Activated CD8-positive, alpha-beta memory T cell treated with anti-CD3 and anti-CD28 coated beads, Interleukin-2, amount 50 U/mL, for 1 hour (primary cell): Measurements from ENCODE around the gene FCRLB.
"Not testable (repeated sequence)": the region's sequence is repeated elsewhere in the genome, so short reads cannot be mapped to it uniquely, and the experiment has no call there.

Source experiments
- DNase-seq: peaks from one replicate; pipeline ENCODE4 v3.0.0-alpha.2; 2020; ENCODE audit errors: extremely low read depth

The FCRLB gene

DNA sequence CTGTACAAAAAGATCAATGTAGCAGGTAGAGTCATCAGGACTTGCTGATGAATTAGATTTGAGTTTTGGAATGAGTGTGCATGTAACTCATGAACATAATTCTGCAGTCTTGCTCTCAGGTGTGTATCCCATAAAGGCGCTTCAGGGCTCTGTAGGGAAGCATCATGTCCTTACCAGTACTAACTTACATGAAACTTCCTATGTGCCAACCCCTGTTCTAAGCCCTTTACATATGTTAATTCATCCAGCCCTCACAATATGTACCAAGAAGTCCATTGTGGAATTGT, 2.1 kb upstream of the FCRLB start:
- DNase-seq = no peak

- DNase-seq = no peak
Observed at GRCh38 chr1:161720422-161720821, 922 bp upstream of the FCRLB start.

- no peak for DNase-seq
Observed at GRCh38 chr1:161721738-161722343, 497 bp downstream of the FCRLB start.

DNA sequence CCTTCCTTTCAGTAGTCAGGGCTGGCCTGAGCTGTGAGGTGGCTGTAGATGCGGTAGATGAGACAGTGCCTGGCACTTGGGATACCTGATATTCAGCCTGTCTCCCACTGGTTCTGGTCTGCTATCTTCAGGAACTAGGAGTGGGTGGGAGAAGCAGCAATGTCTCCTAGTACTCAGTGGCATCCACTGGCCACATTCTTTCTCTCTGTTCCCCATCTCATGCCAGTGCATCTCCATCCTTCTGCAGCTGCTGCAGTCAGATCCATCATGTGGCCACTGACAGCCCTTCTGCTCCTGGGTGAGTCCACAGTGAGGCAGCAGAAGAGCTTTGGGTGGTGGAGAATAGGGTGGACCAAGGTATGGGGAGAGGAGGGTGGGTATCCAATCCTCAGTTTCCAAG, 1.1 kb downstream of the FCRLB start:
- DNase-seq = no peak

GRCh38 chr1:161723459-161724141, 2.3 kb downstream of the FCRLB start:
- no peak for DNase-seq

GRCh38 chr1:161725258-161725907, 4.0 kb downstream of the FCRLB start:
- DNase-seq = not testable (repeated sequence)

- DNase-seq = no peak
Observed at GRCh38 chr1:161725908-161726472, 4.6 kb downstream of the FCRLB start.

DNA sequence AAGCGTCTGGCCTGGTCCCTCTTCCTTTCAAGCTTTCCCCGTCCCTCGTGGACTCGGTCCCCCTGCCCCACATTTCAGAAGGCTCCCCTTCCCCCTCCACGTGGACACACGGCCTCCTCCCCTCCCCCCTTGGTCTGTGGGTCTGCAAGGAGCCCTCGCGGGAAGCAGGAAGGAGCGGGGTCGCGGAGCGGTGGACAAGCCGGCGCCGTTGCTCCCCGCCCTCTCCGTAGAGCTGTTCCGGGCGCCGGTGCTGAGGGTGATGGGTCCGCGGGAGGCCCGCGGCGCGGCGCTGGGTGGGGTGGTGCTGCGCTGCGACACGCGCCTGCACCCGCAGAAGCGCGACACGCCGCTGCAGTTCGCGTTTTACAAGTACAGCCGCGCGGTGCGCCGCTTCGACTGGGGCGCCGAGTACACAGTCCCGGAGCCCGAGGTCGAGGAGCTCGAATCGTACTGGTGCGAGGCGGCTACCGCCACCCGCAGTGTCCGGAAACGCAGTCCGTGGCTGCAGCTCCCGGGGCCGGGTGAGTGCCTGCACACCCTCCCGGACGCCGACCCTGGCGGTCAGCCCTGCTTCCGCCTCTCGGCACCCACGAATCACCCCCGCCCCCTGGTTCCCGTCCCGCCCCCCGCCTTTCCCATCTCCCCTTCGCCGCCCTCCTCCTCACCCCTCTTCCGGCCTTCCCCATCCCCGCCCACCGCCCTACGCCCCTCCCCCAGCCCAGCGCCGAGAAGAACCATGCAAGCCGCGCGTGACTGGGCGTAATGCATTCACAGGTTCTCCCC, 5.3 kb downstream of the FCRLB start:
- DNase-seq = peak; percentile 35

- no peak for DNase-seq
Observed at GRCh38 chr1:161727256-161727924, 6.0 kb downstream of the FCRLB start.

DNA sequence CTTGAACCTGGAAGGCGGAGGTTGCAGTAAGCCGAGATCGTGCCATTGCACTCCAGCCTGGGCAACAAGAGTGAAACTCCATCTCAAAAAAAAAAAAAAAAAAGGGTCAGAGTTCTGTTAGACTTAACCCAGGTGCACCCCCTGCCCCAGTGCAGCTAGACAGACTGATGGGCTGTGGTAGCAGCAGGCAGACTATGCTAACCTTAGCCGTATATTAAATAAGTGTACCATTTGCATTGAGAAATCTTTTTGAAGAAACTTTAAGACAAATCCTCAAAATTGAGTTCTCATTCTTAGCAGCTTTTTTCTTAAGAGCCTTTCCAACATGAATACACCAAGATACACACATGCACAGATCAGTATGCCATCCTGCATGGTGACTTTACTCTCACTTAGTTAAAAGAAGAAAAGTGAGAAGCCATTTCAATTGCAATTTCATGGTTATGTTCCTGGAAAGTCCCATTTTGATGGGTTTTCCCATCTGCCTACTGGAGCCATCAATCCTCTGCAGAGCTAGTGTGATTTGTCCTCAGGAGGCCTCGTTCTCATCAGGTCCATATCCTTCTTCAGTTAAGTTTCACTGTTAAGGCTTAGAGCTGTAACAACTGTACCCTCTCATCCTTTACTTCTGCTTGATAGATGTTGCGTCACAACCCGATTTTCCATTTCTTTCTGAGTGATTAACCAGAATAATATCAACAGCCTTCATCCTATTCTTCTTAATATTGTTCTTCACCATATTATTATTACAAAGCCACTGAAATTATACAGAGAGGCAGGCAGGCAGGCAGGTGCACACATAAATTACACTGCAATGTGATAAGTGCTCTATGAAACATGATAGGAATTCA, 7.3 kb downstream of the FCRLB start:
- no peak for DNase-seq

DNA sequence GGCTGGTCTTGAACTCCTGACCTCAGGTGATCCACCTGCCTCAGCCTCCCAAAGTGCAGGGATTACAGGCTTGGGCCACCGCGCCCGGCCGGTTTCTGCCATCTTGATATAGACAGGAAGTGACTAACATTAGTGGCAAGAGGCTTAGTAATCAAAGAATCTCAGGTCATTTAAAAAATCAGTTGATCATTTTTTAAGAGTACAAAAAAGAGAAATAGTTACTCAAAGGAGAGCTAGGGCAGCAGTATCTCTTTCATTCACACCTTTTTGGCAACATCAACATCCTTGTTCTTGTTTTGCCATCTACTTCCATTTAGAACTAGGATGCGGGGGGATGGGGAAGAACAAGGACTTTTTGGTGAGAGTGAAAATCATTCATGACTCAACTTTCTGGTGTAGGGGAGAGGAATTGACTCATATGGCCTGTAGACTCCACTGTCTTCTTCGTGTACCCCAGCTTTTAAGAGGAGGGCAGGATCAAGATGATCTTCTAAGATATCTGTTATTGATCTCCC, 8.8 kb downstream of the FCRLB start:
- DNase-seq = no peak

DNA sequence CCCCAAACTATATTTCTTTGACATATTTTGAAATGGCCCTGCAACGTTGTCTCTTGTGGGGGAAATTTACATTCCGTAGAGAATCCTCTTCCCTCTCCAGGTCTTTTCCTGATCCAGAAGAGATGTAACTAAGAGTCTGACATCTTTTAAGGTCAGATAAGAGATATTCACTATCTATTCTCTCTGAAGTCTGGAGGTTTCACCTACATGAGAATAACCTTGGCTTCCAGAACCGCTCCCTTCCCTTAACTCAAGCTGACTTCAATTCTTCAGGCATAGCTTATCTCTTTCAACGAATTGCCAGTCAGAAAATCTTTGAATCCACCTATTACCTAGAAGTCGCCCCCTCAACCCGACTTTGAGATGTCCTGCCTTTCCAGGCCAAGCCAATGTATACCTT, 9.9 kb downstream of the FCRLB start:
- DNase-seq = no peak

GRCh38 chr1:161731981-161732718, 10.8 kb downstream of the FCRLB start:
- no peak for DNase-seq

DNA sequence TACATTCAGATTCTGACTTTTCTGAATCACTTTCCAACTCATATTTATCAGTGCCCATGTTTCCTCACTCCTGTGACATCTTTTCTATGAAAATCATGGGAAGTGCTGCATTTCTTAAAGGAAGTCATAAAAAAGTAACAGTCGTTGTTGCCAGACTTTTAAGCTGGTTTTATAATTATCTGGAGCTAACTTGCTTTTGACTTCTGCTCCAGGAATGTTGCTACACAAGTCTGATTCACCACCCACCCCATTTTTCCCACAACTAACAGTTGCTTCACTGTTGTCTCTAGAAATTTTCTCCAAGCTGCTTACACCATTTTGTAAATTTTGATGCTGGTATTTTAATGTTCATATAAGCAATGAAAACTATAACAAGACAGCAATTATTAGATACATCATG, 12.2 kb downstream of the FCRLB start:
- no peak for DNase-seq

DNA sequence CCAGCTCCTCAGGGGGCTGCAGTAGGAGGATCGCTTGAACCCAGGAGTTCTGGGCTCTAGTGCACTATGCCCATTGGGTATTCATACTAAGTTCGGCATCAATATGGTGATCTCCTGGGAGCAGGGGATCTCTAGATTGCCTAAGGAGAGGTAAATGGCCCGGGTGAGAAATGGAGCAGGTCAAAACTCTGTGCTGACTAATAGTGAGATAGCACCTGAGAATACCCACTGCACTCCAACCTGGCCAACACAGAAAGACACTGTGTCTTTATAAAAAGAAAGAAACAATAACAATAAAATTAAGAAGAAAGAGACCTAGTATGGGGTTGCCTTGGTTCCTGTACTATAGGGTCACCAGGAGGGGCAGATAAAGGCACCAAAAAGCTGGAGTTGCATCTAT, 14.5 kb downstream of the FCRLB start:
- DNase-seq = no peak

DNA sequence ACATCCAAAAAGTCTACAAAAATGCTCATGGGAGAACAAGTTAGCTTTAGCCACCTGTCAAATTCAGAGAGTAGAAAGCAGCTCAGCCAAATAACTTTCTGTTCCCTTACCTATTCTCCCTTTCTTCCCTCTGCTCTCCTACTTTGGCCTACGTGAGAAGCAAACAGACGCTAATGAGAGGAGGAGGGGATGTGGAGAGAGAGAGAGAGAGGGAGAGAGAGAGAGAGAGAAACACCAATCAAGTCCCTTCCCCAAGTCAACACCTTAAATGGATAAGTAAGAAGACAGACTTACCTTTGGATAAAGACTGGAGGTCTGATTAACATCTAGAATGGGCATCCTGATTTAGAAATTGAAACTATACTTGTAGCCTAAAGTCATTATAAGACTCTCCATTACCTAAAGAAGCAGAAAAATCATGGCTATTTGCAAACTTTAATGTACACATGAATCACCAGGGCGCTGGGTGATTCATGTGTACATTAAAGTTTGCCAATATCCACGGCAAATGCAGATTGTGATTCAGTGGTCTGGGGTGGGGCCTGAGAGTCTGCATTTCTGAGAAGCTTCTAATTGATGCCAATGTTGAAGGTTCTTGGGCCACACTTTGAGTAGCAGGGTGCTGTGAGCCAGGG, 15.1 kb downstream of the FCRLB start:
- DNase-seq = no peak

GRCh38 chr1:161737625-161738024, 16.3 kb downstream of the FCRLB start:
- no peak for DNase-seq

DNA sequence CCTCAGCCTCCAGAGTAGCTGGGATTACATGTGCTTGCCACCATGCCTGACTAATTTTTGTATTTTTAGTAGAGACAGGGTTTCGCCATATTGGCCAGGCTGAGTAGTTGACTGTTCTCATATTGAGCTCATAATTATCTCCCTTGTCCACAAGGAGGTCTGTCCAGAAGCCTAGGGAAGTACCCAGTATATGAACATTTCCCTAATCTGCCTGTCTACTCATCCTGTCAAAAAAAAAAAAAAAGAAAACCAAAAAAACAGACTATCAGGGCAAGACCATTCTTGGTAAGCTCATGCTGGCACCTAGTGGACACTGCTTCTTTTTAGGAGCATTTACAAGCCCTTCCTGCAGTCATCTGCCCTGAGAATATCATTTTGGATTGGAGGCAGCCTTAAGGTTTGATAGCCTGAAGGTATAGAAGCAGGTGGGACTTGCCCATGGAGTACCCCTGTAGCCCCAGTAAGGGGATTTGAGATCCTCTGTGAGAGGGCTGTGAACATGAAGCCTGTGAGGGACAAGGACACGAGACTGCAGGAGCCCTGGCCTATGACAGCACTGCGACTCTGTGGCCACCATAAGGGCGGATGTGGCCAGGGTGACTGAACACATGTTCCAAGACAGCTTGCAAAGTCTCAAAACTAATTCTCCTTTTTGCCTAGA, 17.4 kb downstream of the FCRLB start:
- no peak for DNase-seq
